HL-60 (cell line): ENCODE results near the gene TRAF7.

Source experiments
- DNase-seq, 2 experiments: peaks; one replicate each; pipeline ENCODE4 v3.0.0-alpha.2; 2010 to 2020; ENCODE audit warnings: low read depth in 1 of 2, low spot score in 1 of 2
- H3K27ac ChIP-seq: fragments of 250-450 bp; sonication (Bioruptor Pico); replicated peaks from 2 replicates; pipeline ENCODE4 v1.5.1; 2020; ENCODE audit warnings: mild to moderate bottlenecking, moderate library complexity
- H3K27me3 ChIP-seq: fragments of 250-450 bp; sonication (Bioruptor Pico); 2 replicates; pipeline ENCODE4 v1.5.1; 2021; ENCODE audit warnings: mild to moderate bottlenecking, moderate library complexity; ENCODE audit not compliant: insufficient read depth, poor library complexity, severe bottlenecking
- H3K4me3 ChIP-seq: replicated peaks from 2 replicates; pipeline ENCODE4 v1.5.1; 2011; ENCODE audit warnings: mild to moderate bottlenecking, control low read depth, low read length; ENCODE audit not compliant: insufficient read depth
- GABPA ChIP-seq: IDR thresholded peaks from 2 replicates; pipeline ENCODE4 v1.6.1; 2012; ENCODE audit warnings: low read depth
- POLR2AphosphoS5 ChIP-seq: IDR thresholded peaks from 2 replicates; pipeline ENCODE4 v1.6.1; 2012; ENCODE audit warnings: low read depth
- SPI1 ChIP-seq: IDR thresholded peaks from 2 replicates; pipeline ENCODE4 v1.6.1; 2012; ENCODE audit warnings: low read depth, mild to moderate bottlenecking, borderline replicate concordance
- TF ChIP-seq, protein P1 (sequence below): IDR thresholded peaks from 2 replicates; pipeline ENCODE4 v1.6.1; 2012; ENCODE audit warnings: low read depth; ENCODE audit not compliant: insufficient replicate concordance
- TF ChIP-seq, protein P2 (sequence below): IDR thresholded peaks from one replicate; pipeline ENCODE4 v1.5.1; 2011; ENCODE audit warnings: low read length, control low read depth, inconsistent platforms; ENCODE audit not compliant: insufficient read depth

The TRAF7 gene

DNA sequence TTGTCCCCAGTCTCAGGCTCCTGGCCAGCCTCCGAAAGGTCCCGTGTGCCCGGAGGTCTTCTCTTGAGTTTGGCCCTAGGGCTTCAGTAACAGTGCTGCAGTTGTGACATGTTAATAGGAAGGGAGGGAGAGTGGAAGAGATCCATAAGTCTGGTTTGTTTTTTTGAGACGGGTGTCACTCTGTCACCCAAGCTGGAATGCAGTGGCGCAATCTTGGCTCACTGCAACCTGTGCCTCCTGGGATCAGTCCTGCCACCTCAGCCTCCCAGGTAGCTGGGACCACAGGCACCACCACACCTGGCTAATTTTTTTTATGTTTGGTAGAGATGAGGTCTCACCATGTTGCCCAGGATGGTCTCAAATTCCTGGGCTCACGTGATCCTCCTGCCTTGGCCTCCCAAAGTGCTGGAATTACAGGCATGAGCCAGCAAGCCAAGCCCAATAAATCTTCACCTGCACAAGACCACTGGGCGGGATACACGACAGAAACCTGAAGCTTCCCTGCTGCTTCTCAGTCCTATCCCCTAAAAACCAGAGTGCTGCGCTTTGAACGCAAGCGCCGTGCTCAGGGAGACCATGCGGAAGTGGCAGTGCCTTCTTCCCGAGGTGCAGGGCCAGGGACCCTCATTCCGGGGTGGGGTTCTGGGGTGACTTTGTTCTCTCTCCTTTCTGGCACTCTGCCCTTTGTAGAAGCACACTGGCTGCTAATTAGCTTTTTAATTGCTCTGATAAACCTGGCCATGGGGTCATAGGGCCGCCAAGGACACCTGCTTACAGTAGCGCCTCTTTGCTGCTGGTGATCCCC lies 10.9 kb downstream of the TRAF7 start:
- Histone ChIP-seq H3K4me3 (no peak overlapping the region), H3K27me3 (no peaks in the 10 kb centered on the region), H3K27ac (no peak overlapping the region)
- TF ChIP-seq GABPA (no peak), SPI1 (no peak), POLR2AphosphoS5 (no peak)
- TF ChIP-seq, protein P1, sequence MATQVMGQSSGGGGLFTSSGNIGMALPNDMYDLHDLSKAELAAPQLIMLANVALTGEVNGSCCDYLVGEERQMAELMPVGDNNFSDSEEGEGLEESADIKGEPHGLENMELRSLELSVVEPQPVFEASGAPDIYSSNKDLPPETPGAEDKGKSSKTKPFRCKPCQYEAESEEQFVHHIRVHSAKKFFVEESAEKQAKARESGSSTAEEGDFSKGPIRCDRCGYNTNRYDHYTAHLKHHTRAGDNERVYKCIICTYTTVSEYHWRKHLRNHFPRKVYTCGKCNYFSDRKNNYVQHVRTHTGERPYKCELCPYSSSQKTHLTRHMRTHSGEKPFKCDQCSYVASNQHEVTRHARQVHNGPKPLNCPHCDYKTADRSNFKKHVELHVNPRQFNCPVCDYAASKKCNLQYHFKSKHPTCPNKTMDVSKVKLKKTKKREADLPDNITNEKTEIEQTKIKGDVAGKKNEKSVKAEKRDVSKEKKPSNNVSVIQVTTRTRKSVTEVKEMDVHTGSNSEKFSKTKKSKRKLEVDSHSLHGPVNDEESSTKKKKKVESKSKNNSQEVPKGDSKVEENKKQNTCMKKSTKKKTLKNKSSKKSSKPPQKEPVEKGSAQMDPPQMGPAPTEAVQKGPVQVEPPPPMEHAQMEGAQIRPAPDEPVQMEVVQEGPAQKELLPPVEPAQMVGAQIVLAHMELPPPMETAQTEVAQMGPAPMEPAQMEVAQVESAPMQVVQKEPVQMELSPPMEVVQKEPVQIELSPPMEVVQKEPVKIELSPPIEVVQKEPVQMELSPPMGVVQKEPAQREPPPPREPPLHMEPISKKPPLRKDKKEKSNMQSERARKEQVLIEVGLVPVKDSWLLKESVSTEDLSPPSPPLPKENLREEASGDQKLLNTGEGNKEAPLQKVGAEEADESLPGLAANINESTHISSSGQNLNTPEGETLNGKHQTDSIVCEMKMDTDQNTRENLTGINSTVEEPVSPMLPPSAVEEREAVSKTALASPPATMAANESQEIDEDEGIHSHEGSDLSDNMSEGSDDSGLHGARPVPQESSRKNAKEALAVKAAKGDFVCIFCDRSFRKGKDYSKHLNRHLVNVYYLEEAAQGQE: no peak
- TF ChIP-seq, protein P2, sequence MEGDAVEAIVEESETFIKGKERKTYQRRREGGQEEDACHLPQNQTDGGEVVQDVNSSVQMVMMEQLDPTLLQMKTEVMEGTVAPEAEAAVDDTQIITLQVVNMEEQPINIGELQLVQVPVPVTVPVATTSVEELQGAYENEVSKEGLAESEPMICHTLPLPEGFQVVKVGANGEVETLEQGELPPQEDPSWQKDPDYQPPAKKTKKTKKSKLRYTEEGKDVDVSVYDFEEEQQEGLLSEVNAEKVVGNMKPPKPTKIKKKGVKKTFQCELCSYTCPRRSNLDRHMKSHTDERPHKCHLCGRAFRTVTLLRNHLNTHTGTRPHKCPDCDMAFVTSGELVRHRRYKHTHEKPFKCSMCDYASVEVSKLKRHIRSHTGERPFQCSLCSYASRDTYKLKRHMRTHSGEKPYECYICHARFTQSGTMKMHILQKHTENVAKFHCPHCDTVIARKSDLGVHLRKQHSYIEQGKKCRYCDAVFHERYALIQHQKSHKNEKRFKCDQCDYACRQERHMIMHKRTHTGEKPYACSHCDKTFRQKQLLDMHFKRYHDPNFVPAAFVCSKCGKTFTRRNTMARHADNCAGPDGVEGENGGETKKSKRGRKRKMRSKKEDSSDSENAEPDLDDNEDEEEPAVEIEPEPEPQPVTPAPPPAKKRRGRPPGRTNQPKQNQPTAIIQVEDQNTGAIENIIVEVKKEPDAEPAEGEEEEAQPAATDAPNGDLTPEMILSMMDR: no peak
- no peak for DNase-seq

DNA sequence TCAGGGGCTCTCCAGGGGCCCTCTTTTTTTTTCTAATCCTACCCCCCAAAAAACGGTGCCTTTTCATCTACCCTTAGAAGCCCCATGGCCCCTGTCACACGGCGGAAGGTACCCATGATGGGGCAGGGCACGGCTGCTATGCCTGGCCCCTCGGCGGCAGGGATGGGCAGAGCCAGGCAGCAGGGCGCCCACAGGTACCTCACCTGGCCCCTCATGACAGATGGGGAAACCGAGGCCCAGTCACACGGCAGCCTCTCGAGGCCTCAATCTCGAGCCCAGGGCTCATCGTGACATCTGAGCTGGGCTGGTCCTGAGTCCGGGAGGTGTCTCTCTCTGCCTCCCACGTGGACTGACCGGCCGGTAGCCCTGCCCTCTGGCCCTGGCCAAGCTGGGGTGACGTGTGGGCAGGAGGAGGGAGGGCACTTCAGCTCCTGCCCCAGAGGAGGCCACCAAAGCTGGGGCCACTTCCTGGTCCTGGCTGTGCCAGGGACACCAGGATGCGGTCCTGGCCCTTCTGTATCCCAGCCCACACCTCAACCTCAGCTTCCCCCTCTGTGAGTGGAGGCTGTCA lies 11.6 kb downstream of the TRAF7 start:
- Histone ChIP-seq H3K4me3 (no peak overlapping the region), H3K27me3 (no peaks in the 10 kb centered on the region), H3K27ac (no peak overlapping the region)
- DNase-seq: no peak
- TF ChIP-seq, protein P1: no peak
- TF ChIP-seq, protein P2: no peak
- no peak for TF ChIP-seq POLR2AphosphoS5
- no peak for TF ChIP-seq SPI1
- TF ChIP-seq GABPA: no peak

- no peak overlapping the region for H3K27ac ChIP-seq
- TF ChIP-seq SPI1 (no peak), POLR2AphosphoS5 (no peak)
- TF ChIP-seq, protein P2: no peak
- no peak overlapping the region for H3K4me3 ChIP-seq
- DNase-seq: no peak
- no peaks in the 10 kb centered on the region for H3K27me3 ChIP-seq
Observed at GRCh38 chr16:2170080-2170479, 14.5 kb downstream of the TRAF7 start.
